Activated naive CD8-positive, alpha-beta T cell treated with anti-CD3 and anti-CD28 coated beads for 36 hours (primary cell): ENCODE results near the gene GLRA1. TPM values are rescaled to one million over a fixed set of nuclear protein-coding genes. Genes with fewer than 3 reads are reported as not detected.
"Not testable (repeated sequence)": the region's sequence is repeated elsewhere in the genome, so short reads cannot be mapped to it uniquely, and the experiment has no call there.

Source experiments
- DNase-seq: peaks from one replicate; pipeline ENCODE4 v3.0.0; 2021
- H3K27ac Mint-ChIP-seq: one replicate; pipeline ENCODE4 v1.8.0; 2022; ENCODE audit warnings: mild to moderate bottlenecking, moderate library complexity, mixed read lengths
- H3K27me3 Mint-ChIP-seq: one replicate; pipeline ENCODE4 v1.8.0; 2022; ENCODE audit warnings: mild to moderate bottlenecking, mixed read lengths
- H3K36me3 Mint-ChIP-seq: one replicate; pipeline ENCODE4 v1.8.0; 2021; ENCODE audit warnings: mild to moderate bottlenecking, mixed read lengths
- H3K4me1 Mint-ChIP-seq: one replicate; pipeline ENCODE4 v1.8.0; 2021; ENCODE audit warnings: mixed read lengths
- H3K4me3 Mint-ChIP-seq: one replicate; pipeline ENCODE4 v1.8.0; 2022; ENCODE audit warnings: mild to moderate bottlenecking, moderate library complexity, mixed read lengths
- H3K9me3 Mint-ChIP-seq: one replicate; pipeline ENCODE4 v1.8.0; 2022; ENCODE audit warnings: mixed read lengths
- total RNA-seq, 2 experiments: library from RNA; stranded (reverse); gene quantifications; one replicate each; pipeline ENCODE4 v1.2.3, GENCODE V29; 2021

The GLRA1 gene
- total RNA-seq, 2 experiments from 2014 or later = not detected

GRCh38 chr5:151798674-151799073, 126.0 kb downstream of the GLRA1 start:
- Mint-ChIP-seq H3K27me3 (no peaks in the 10 kb centered on the region), H3K36me3 (peaks cover 41% of the 10 kb centered on the region), H3K4me1 (peaks cover 24% of the 10 kb centered on the region), H3K4me3 (no peak overlapping the region), H3K27ac (no peak overlapping the region), H3K9me3 (no peaks in the 10 kb centered on the region)
- no peak for DNase-seq

GRCh38 chr5:151795426-151795825, 129.2 kb downstream of the GLRA1 start:
- no peaks in the 10 kb centered on the region for H3K27me3 Mint-ChIP-seq
- H3K9me3 Mint-ChIP-seq = no peaks in the 10 kb centered on the region
- H3K4me1 Mint-ChIP-seq = peaks cover 26% of the 10 kb centered on the region
- peaks cover 46% of the 10 kb centered on the region for H3K36me3 Mint-ChIP-seq
- H3K4me3 Mint-ChIP-seq = no peak overlapping the region
- H3K27ac Mint-ChIP-seq = no peak overlapping the region
- no peak for DNase-seq

GRCh38 chr5:151793358-151793757, 131.3 kb downstream of the GLRA1 start:
- Mint-ChIP-seq H3K4me3 (no peak overlapping the region), H3K4me1 (peaks cover 22% of the 10 kb centered on the region), H3K36me3 (peaks cover 45% of the 10 kb centered on the region), H3K27me3 (no peaks in the 10 kb centered on the region), H3K27ac (no peak overlapping the region), H3K9me3 (no peaks in the 10 kb centered on the region)
- no peak for DNase-seq

- Mint-ChIP-seq H3K9me3 (no peaks in the 10 kb centered on the region), H3K27me3 (no peaks in the 10 kb centered on the region), H3K4me3 (no peak overlapping the region), H3K36me3 (peaks cover 35% of the 10 kb centered on the region), H3K27ac (no peak overlapping the region), H3K4me1 (peaks cover 40% of the 10 kb centered on the region)
- DNase-seq = no peak
Observed at GRCh38 chr5:151787817-151788216, 136.8 kb downstream of the GLRA1 start.

GRCh38 chr5:151786468-151786867, 138.2 kb downstream of the GLRA1 start:
- Mint-ChIP-seq H3K27me3 (no peaks in the 10 kb centered on the region), H3K4me3 (no peak overlapping the region), H3K36me3 (peaks cover 26% of the 10 kb centered on the region), H3K27ac (peak overlapping the region; percentile 57), H3K4me1 (peaks cover 45% of the 10 kb centered on the region), H3K9me3 (no peaks in the 10 kb centered on the region)
- no peak for DNase-seq

GRCh38 chr5:151784141-151784540, 140.5 kb downstream of the GLRA1 start:
- H3K27ac Mint-ChIP-seq = no peak overlapping the region
- H3K4me3 Mint-ChIP-seq = no peak overlapping the region
- H3K4me1 Mint-ChIP-seq = peaks cover 57% of the 10 kb centered on the region

GRCh38 chr5:151783664-151784063, 141.0 kb downstream of the GLRA1 start:
- H3K9me3 Mint-ChIP-seq, H3K27ac Mint-ChIP-seq, DNase-seq, H3K27me3 Mint-ChIP-seq, H3K4me3 Mint-ChIP-seq: not testable (repeated sequence)
- Mint-ChIP-seq H3K4me1 (peaks cover 62% of the 10 kb centered on the region), H3K36me3 (peaks cover 29% of the 10 kb centered on the region)

More at GRCh38 chr5:151784141-151784540, 140.5 kb downstream of the GLRA1 start:
- no peaks in the 10 kb centered on the region for H3K27me3 Mint-ChIP-seq
- H3K36me3 Mint-ChIP-seq = peaks cover 27% of the 10 kb centered on the region
- DNase-seq = no peak
- H3K9me3 Mint-ChIP-seq = no peaks in the 10 kb centered on the region

GRCh38 chr5:151781201-151781600, 143.4 kb downstream of the GLRA1 start:
- Mint-ChIP-seq H3K27me3 (no peaks in the 10 kb centered on the region), H3K4me3 (no peak overlapping the region), H3K9me3 (no peaks in the 10 kb centered on the region), H3K36me3 (peaks cover 35% of the 10 kb centered on the region), H3K27ac (peak overlapping the region; percentile 15), H3K4me1 (peaks cover 73% of the 10 kb centered on the region)
- DNase-seq = no peak

- H3K27me3 Mint-ChIP-seq = no peaks in the 10 kb centered on the region
- no peak overlapping the region for H3K27ac Mint-ChIP-seq
- peaks cover 74% of the 10 kb centered on the region for H3K4me1 Mint-ChIP-seq
- no peaks in the 10 kb centered on the region for H3K9me3 Mint-ChIP-seq
- no peak for DNase-seq
- H3K4me3 Mint-ChIP-seq = no peak overlapping the region
- H3K36me3 Mint-ChIP-seq = peaks cover 40% of the 10 kb centered on the region
Observed at GRCh38 chr5:151780348-151780747, 144.3 kb downstream of the GLRA1 start.

- H3K36me3 Mint-ChIP-seq = peaks cover 43% of the 10 kb centered on the region
- no peak overlapping the region for H3K4me3 Mint-ChIP-seq
- H3K27ac Mint-ChIP-seq = peak overlapping the region; percentile 62
- DNase-seq = no peak
- H3K4me1 Mint-ChIP-seq = peaks cover 76% of the 10 kb centered on the region
- H3K27me3 Mint-ChIP-seq = no peaks in the 10 kb centered on the region
- H3K9me3 Mint-ChIP-seq = no peaks in the 10 kb centered on the region
Observed at GRCh38 chr5:151779531-151780125, 145.0 kb downstream of the GLRA1 start.

GRCh38 chr5:151775025-151775606, 149.5 kb downstream of the GLRA1 start:
- H3K27ac Mint-ChIP-seq = no peak overlapping the region
- H3K27me3 Mint-ChIP-seq = no peaks in the 10 kb centered on the region
- no peak for DNase-seq
- no peaks in the 10 kb centered on the region for H3K9me3 Mint-ChIP-seq
- H3K36me3 Mint-ChIP-seq = peaks cover 55% of the 10 kb centered on the region
- peak overlapping the region; percentile 61 for H3K4me3 Mint-ChIP-seq
- peaks cover 57% of the 10 kb centered on the region for H3K4me1 Mint-ChIP-seq

GRCh38 chr5:151773951-151774350, 150.7 kb downstream of the GLRA1 start:
- Mint-ChIP-seq H3K27ac (peak overlapping the region; percentile 23), H3K9me3 (no peaks in the 10 kb centered on the region), H3K27me3 (no peaks in the 10 kb centered on the region), H3K4me1 (peaks cover 48% of the 10 kb centered on the region), H3K36me3 (peaks cover 45% of the 10 kb centered on the region), H3K4me3 (peak overlapping the region; percentile 83)
- DNase-seq = no peak

GRCh38 chr5:151772846-151773561, 151.6 kb downstream of the GLRA1 start:
- DNase-seq = no peak
- Mint-ChIP-seq H3K9me3 (no peaks in the 10 kb centered on the region), H3K4me1 (peaks cover 43% of the 10 kb centered on the region), H3K36me3 (peaks cover 41% of the 10 kb centered on the region), H3K27me3 (no peaks in the 10 kb centered on the region), H3K27ac (peak overlapping the region; percentile 86), H3K4me3 (peak overlapping the region; percentile 83)
